ENCODE measurements around the gene IL1RAPL1. TPM values are rescaled to one million over a fixed set of nuclear protein-coding genes. Genes with fewer than 3 reads are reported as not detected.

IL1RAPL1 gene
- total and polyA plus RNA-seq, 9 of the 15 experiments (the other 6 are each of a cell fraction or from before 2014, with no cell fraction given): 0.04 to 0.07 (median 0.04) TPM; not detected in 6

DNA sequence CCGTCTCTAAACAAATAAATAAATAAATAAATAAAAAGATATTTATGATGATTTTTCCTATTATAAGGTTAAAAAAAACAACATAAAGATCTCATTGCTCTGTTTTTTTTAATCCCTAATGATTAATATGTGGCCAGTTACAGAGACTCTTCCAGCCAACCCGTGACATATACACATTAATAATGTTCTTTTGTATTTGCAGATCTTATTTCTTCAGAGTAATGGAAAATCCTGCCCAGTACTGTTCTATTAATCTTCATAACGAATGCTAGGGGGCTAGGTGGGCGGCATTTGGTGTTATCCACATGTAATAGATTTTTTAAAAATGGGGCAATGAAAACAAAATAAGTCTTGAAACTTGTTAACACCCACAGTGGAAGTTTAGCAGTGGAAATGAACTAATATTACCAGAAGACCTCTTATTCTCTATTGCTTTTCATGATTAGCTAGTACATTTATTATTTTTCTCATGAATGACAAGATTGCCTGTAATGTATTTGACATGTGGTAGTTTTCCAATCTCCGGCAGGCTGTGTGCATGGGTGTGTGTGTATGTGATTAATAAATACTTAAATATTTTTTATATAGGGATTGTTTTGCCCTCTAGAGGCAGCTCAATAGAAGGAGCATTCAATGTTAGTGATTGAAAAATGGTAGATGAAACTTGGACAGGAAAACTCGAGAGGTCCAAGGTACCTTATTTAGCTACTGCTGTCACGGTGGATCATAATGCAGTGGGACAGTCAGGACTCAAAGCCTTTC, 457.4 kb downstream of the IL1RAPL1 start:
- H3K4me1 ChIP-seq (replicated peaks in 1 of 2; ENCODE audit: control insufficient read depth in 2 of 2, insufficient read depth in 2 of 2, low read length in 2 of 2): no peaks in the 10 kb centered on the region
- H4K20me1 ChIP-seq (replicated peaks; ENCODE audit: control insufficient read depth, insufficient read depth, low read length): no peaks in the 10 kb centered on the region
- intact Hi-C loops (cut with micrococcal nuclease) (no loop called here), in situ Hi-C loops (cut with MboI) (no loop called here)
- H3K9me3 ChIP-seq (replicated peaks; ENCODE audit: control insufficient read depth, insufficient read depth, low read depth, low read length): no peaks in the 10 kb centered on the region
- H3K36me3 ChIP-seq (ENCODE audit: control insufficient read depth, insufficient read depth, low read length): no peaks in the 10 kb centered on the region
- H3K4me2 ChIP-seq (ENCODE audit: insufficient read depth, low read length): no peak overlapping the region
- ChIA-PET POLR2A (no interaction called here), CTCF (ENCODE audit: low intra/inter-chr PET ratio) (no interaction called here)
- TF ChIP-seq ZNF707 (CRISPR knock-in tag; conservative IDR thresholded peaks at IDR 0.05) (no peak), ZNF124 (CRISPR knock-in tag; IDR thresholded peaks at IDR 0.05) (no peak), NR2F6 (CRISPR knock-in tag; IDR thresholded peaks at IDR 0.05) (no peak), TFAM (CRISPR knock-in tag; conservative IDR thresholded peaks at IDR 0.05) (no peak), STAG1 (CRISPR knock-in tag; IDR thresholded peaks at IDR 0.05; ENCODE audit: borderline replicate concordance) (no peak)
- TF ChIP-seq, protein P1, sequence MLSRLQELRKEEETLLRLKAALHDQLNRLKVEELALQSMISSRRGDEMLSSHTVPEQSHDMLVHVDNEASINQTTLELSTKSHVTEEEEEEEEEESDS (CRISPR knock-in tag; IDR thresholded peaks at IDR 0.05): no peak
- H3K27ac ChIP-seq (ENCODE audit: extremely low read depth, low read depth, low read length): no peak overlapping the region
- H3K79me2 ChIP-seq (ENCODE audit: control insufficient read depth, insufficient read depth, low read length): no peaks in the 10 kb centered on the region
- no peaks in the 10 kb centered on the region for H3K9me1 ChIP-seq (ENCODE audit: control insufficient read depth, insufficient read depth, low read length)
- no peak for FAIRE-seq
- no peak overlapping the region for H3K4me3 ChIP-seq
- no peak overlapping the region for H3K9ac ChIP-seq (ENCODE audit: insufficient read depth in 1 of 2, low read depth in 2 of 2, low read length in 2 of 2)
- no peak for ATAC-seq
- H2AFZ ChIP-seq (ENCODE audit: low read depth, low read length): no peak overlapping the region
- WGBS (ENCODE audit: insufficient coverage, low coverage, missing lambda C conversion rate): 0% methylated on average over 7 of the region's 7 CpGs
- no peaks in the 10 kb centered on the region for H3K27me3 ChIP-seq (ENCODE audit: control insufficient read depth in 2 of 2, insufficient read depth in 2 of 2, low read length in 2 of 2)
- DNase-seq (ENCODE audit: extremely low read depth in 1 of 4, low spot score in 3 of 4): no peak
- no TSS peak for BruUV-seq (replicated peaks)

GRCh38 chrX:29065477-29065876, 478.2 kb downstream of the IL1RAPL1 start:
- ATAC-seq (no peak), FAIRE-seq (no peak), DNase-seq (ENCODE audit: extremely low read depth in 1 of 4, low spot score in 3 of 4) (no peak)
- no peak overlapping the region for H3K27ac ChIP-seq (ENCODE audit: extremely low read depth, low read depth, low read length)
- no peaks in the 10 kb centered on the region for H3K4me1 ChIP-seq (replicated peaks in 1 of 2; ENCODE audit: control insufficient read depth in 2 of 2, insufficient read depth in 2 of 2, low read length in 2 of 2)
- BruUV-seq (replicated peaks): no TSS peak
- no peaks in the 10 kb centered on the region for H3K79me2 ChIP-seq (ENCODE audit: control insufficient read depth, insufficient read depth, low read length)
- no peaks in the 10 kb centered on the region for H3K36me3 ChIP-seq (ENCODE audit: control insufficient read depth, insufficient read depth, low read length)
- WGBS (ENCODE audit: insufficient coverage, low coverage, missing lambda C conversion rate): 5% methylated on average over 2 of the region's 2 CpGs
- no peaks in the 10 kb centered on the region for H3K27me3 ChIP-seq (ENCODE audit: control insufficient read depth in 2 of 2, insufficient read depth in 2 of 2, low read length in 2 of 2)
- H4K20me1 ChIP-seq (replicated peaks; ENCODE audit: control insufficient read depth, insufficient read depth, low read length): no peaks in the 10 kb centered on the region
- no peak overlapping the region for H2AFZ ChIP-seq (ENCODE audit: low read depth, low read length)
- H3K4me3 ChIP-seq: no peak overlapping the region
- no peak overlapping the region for H3K4me2 ChIP-seq (ENCODE audit: insufficient read depth, low read length)
- no peak for TF ChIP-seq NFRKB (IDR thresholded peaks at IDR 0.05; ENCODE audit: low read depth)
- TF ChIP-seq CHAMP1 (IDR thresholded peaks at IDR 0.05): no peak
- TF ChIP-seq, protein P2, sequence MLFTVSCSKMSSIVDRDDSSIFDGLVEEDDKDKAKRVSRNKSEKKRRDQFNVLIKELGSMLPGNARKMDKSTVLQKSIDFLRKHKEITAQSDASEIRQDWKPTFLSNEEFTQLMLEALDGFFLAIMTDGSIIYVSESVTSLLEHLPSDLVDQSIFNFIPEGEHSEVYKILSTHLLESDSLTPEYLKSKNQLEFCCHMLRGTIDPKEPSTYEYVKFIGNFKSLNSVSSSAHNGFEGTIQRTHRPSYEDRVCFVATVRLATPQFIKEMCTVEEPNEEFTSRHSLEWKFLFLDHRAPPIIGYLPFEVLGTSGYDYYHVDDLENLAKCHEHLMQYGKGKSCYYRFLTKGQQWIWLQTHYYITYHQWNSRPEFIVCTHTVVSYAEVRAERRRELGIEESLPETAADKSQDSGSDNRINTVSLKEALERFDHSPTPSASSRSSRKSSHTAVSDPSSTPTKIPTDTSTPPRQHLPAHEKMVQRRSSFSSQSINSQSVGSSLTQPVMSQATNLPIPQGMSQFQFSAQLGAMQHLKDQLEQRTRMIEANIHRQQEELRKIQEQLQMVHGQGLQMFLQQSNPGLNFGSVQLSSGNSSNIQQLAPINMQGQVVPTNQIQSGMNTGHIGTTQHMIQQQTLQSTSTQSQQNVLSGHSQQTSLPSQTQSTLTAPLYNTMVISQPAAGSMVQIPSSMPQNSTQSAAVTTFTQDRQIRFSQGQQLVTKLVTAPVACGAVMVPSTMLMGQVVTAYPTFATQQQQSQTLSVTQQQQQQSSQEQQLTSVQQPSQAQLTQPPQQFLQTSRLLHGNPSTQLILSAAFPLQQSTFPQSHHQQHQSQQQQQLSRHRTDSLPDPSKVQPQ (CRISPR knock-in tag; IDR thresholded peaks at IDR 0.05; ENCODE audit: borderline replicate concordance): no peak
- no peak for TF ChIP-seq SRSF9 (IDR thresholded peaks at IDR 0.05; ENCODE audit: borderline replicate concordance, low read depth, low read length)
- TF ChIP-seq EZH2 (IDR thresholded peaks at IDR 0.05; ENCODE audit: borderline replicate concordance, low read depth, low read length): no peak
- intact Hi-C loops (cut with micrococcal nuclease): no loop called here
- H3K9me3 ChIP-seq (replicated peaks; ENCODE audit: control insufficient read depth, insufficient read depth, low read depth, low read length): no peaks in the 10 kb centered on the region
- in situ Hi-C loops (cut with MboI): no loop called here
- ChIA-PET POLR2A (no interaction called here), CTCF (ENCODE audit: low intra/inter-chr PET ratio) (no interaction called here)
- no peaks in the 10 kb centered on the region for H3K9me1 ChIP-seq (ENCODE audit: control insufficient read depth, insufficient read depth, low read length)
- H3K9ac ChIP-seq (ENCODE audit: insufficient read depth in 1 of 2, low read depth in 2 of 2, low read length in 2 of 2): no peak overlapping the region

All from K562 (cell line).